Endothelial cell of umbilical vein (primary cell): ENCODE results near the gene MPIG6B.

Source experiments
- EZH2 ChIP-seq: IDR thresholded peaks from 2 replicates; pipeline ENCODE4 v1.6.1; 2012; ENCODE audit warnings: borderline replicate concordance, low read depth, mild to moderate bottlenecking, moderate library complexity, low read length, inconsistent platforms; ENCODE audit not compliant: severe bottlenecking
- POLR2A ChIP-seq: IDR thresholded peaks from 2 replicates; pipeline ENCODE4 v1.6.1; 2012; ENCODE audit warnings: low read depth, mild to moderate bottlenecking, control low read depth, low read length
- TF ChIP-seq, protein P1 (sequence below): IDR thresholded peaks from 2 replicates; pipeline ENCODE4 v1.6.1; 2011; ENCODE audit not compliant: insufficient read depth, insufficient read length
- TF ChIP-seq, protein P2 (sequence below), 2 donors: IDR thresholded peaks; 1 replicate in 1 of 2; 2 replicates in 1 of 2; pipeline ENCODE4 v1.5.1; 2011; ENCODE audit warnings: low read length in 2 of 2, mild to moderate bottlenecking in 2 of 2, moderate library complexity in 2 of 2, control low read depth in 1 of 2, inconsistent platforms in 1 of 2, low read depth in 1 of 2; ENCODE audit not compliant: insufficient read depth in 1 of 2; ENCODE audit errors: extremely low read depth in 1 of 2

DNA sequence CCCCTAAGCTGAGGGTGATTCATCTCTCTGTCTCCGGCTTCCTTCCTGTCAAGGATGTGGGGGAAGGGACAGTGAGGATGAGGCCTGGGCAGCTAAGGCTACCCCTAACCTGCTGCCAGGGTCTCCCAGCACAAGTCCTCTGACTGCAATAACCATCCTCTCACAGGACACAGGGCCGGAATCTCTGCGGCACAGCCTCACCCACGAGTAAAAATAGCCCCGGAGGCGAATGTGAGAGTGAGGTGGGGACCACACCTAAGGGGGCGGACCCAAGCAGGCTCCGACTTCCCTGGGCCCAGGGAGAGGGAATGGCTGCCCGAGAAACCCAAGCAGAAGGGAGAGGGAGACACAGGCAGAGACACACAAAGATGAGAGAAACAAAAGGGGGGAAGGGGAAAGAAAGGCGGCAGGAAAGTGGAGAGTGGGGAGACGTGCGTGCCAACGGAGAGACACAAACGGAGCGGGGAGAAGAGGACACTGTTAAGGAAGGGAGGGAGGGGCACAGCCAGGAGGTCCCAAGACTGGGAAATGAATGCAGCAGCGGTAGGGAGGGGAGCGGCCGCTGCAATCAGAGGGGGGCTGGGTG is 11.7 kb downstream of the MPIG6B start:
- TF ChIP-seq EZH2 (no peak), POLR2A (no peak)
- TF ChIP-seq, protein P1, sequence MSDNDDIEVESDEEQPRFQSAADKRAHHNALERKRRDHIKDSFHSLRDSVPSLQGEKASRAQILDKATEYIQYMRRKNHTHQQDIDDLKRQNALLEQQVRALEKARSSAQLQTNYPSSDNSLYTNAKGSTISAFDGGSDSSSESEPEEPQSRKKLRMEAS: no peak
- TF ChIP-seq, protein P2, sequence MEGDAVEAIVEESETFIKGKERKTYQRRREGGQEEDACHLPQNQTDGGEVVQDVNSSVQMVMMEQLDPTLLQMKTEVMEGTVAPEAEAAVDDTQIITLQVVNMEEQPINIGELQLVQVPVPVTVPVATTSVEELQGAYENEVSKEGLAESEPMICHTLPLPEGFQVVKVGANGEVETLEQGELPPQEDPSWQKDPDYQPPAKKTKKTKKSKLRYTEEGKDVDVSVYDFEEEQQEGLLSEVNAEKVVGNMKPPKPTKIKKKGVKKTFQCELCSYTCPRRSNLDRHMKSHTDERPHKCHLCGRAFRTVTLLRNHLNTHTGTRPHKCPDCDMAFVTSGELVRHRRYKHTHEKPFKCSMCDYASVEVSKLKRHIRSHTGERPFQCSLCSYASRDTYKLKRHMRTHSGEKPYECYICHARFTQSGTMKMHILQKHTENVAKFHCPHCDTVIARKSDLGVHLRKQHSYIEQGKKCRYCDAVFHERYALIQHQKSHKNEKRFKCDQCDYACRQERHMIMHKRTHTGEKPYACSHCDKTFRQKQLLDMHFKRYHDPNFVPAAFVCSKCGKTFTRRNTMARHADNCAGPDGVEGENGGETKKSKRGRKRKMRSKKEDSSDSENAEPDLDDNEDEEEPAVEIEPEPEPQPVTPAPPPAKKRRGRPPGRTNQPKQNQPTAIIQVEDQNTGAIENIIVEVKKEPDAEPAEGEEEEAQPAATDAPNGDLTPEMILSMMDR (IDR thresholded peaks at IDR 0.05; ENCODE audit: extremely low read depth in 1 of 2, insufficient read depth in 1 of 2, low read depth in 1 of 2, low read length in 2 of 2): no peak
